ENCODE measurements around the gene SLC30A7. TPM values are rescaled to one million over a fixed set of nuclear protein-coding genes. Genes with fewer than 3 reads are reported as not detected.

The SLC30A7 gene
- total RNA-seq, 2 donors from 2014 or later, result 10.5 to 13.5 TPM

Other genes with a start within 250 kb of the SLC30A7 start
- gene VCAM1, start 176.3 kb upstream of the SLC30A7 start, total RNA-seq, result 10 to 100 TPM in 1 of 2 donors, 1 to 10 TPM in 1; 9.6 to 22.4 TPM
- 10 to 100 TPM; 12.5 to 17.1 TPM for gene EXTL2, start 1.2 kb upstream of the SLC30A7 start, total RNA-seq
- 10 to 100 TPM in 1 of 2 donors, 1 to 10 TPM in 1; 2.6 to 29.6 TPM for gene DPH5, start 129.7 kb downstream of the SLC30A7 start, total RNA-seq